Esophagus muscularis mucosa (tissue), 4 donors: ENCODE results near the gene TSSK1B. TPM values are rescaled to one million over a fixed set of nuclear protein-coding genes. Genes with fewer than 3 reads are reported as not detected.

ENCODE experiments used
- DNase-seq: peaks from one replicate; pipeline ENCODE4 v3.0.0-alpha.2; 2017; ENCODE audit errors: extremely low spot score
- H3K27ac ChIP-seq, 4 donors: fragments of 200-600 bp; sonication (generic); replicated peaks in 1 of 4; 1 replicate in 3 of 4; 2 replicates in 1 of 4; pipeline ENCODE4 v1.5.1; 2016 to 2019; ENCODE audit warnings: mild to moderate bottlenecking in 1 of 4
- H3K27me3 ChIP-seq, 4 donors: fragments of 200-600 bp; sonication (generic); one replicate each; pipeline versions ENCODE4 v1.5.1 to v1.6.0; 2016 to 2019
- H3K36me3 ChIP-seq, 4 donors: fragments of 200-600 bp; sonication (generic); one replicate each; pipeline ENCODE4 v1.5.1; 2016 to 2019
- H3K4me1 ChIP-seq, 4 donors: fragments of 200-600 bp; sonication (generic); one replicate each; pipeline ENCODE4 v1.5.1; 2016 to 2019
- H3K4me3 ChIP-seq, 4 donors: fragments of 200-600 bp; sonication (generic); 1 replicate in 2 of 4; 2 replicates in 2 of 4; pipeline ENCODE4 v1.5.1; 2016 to 2019; ENCODE audit warnings: mild to moderate bottlenecking in 4 of 4, moderate library complexity in 1 of 4
- H3K9me3 ChIP-seq, 4 donors: fragments of 200-600 bp; sonication (generic); 1 replicate in 3 of 4; 2 replicates in 1 of 4; pipeline ENCODE4 v1.5.1; 2016 to 2019
- CTCF ChIP-seq, 3 experiments: fragments of 200-600 bp in 2 of 3; fragments of 450-650 bp in 1 of 3; sonication (generic) in 2 of 3; IDR thresholded peaks; one replicate each; pipeline ENCODE4 v1.5.1; 2017 to 2019; ENCODE audit warnings: antibody characterized with exemption in 3 of 3, mild to moderate bottlenecking in 2 of 3, moderate library complexity in 1 of 3
- EP300 ChIP-seq: sonication (generic); formaldehyde crosslinking; IDR thresholded peaks from one replicate; pipeline ENCODE4 v1.6.1; 2017; ENCODE audit warnings: antibody characterized with exemption
- POLR2A ChIP-seq: fragments of 450-650 bp; IDR thresholded peaks from one replicate; pipeline ENCODE4 v1.6.1; 2017; ENCODE audit warnings: antibody characterized with exemption, moderate library complexity, mild to moderate bottlenecking, low read depth
- POLR2AphosphoS5 ChIP-seq, 2 donors: sonication (generic); formaldehyde crosslinking; IDR thresholded peaks; one replicate each; pipeline ENCODE4 v1.6.1; 2017; ENCODE audit warnings: antibody characterized with exemption in 2 of 2
- WGBS: methylation state at CpG from one replicate; pipeline ENCODE4 v1.1.5; 2018; 5-methylcytosine and 5-hydroxymethylcytosine counted together
- intact Hi-C: fragments of 100-400 bp; cut with DNase I; formaldehyde crosslinking; loops from one replicate; pipeline ENCODE4 v1.15.1; 2023
- total RNA-seq, 4 donors: library from RNA; depleted of rRNA; stranded (reverse); fragments of >200 nt; gene quantifications; one replicate each; pipeline versions ENCODE4 v1.1.0 to v1.2.1, GENCODE V29; 2016

TSSK1B gene
- total RNA-seq, 4 donors from 2014 or later: under 0.01 TPM; not detected in 3

GRCh38 chr5:113435575-113435974 lies 786 bp upstream of the TSSK1B start:
- H3K36me3 ChIP-seq: no peaks in the 10 kb centered on the region
- H3K9me3 ChIP-seq: no peaks in the 10 kb centered on the region
- DNase-seq: no peak
- no peaks in the 10 kb centered on the region for H3K27me3 ChIP-seq
- peaks cover 0 to 9% (median 1%) of the 10 kb centered on the region in 4 donors for H3K4me1 ChIP-seq
- no peak for TF ChIP-seq EP300
- no peak for TF ChIP-seq POLR2AphosphoS5 (IDR thresholded peaks at IDR 0.05)
- no peak for TF ChIP-seq CTCF (IDR thresholded peaks at IDR 0.05)
- TF ChIP-seq POLR2A: no peak
- intact Hi-C loops: no loop called here
- 56% methylated on average over 4 of the region's 4 CpGs for WGBS
- no peak overlapping the region for H3K27ac ChIP-seq
- H3K4me3 ChIP-seq: no peak overlapping the region

GRCh38 chr5:113433862-113434612 lies 752 bp downstream of the TSSK1B start:
- no peak for TF ChIP-seq CTCF (IDR thresholded peaks at IDR 0.05)
- no peak for TF ChIP-seq POLR2AphosphoS5 (IDR thresholded peaks at IDR 0.05)
- TF ChIP-seq POLR2A: no peak
- no peak for TF ChIP-seq EP300
- Histone ChIP-seq H3K9me3 (no peaks in the 10 kb centered on the region), H3K27me3 (no peaks in the 10 kb centered on the region), H3K4me3 (no peak overlapping the region), H3K27ac (no peak overlapping the region), H3K4me1 (peaks cover 0 to 9% (median 1%) of the 10 kb centered on the region in 4 donors), H3K36me3 (no peaks in the 10 kb centered on the region)
- intact Hi-C loops: no loop called here
- no peak for DNase-seq
- 98% methylated on average over 32 of the region's 38 CpGs for WGBS

DNA sequence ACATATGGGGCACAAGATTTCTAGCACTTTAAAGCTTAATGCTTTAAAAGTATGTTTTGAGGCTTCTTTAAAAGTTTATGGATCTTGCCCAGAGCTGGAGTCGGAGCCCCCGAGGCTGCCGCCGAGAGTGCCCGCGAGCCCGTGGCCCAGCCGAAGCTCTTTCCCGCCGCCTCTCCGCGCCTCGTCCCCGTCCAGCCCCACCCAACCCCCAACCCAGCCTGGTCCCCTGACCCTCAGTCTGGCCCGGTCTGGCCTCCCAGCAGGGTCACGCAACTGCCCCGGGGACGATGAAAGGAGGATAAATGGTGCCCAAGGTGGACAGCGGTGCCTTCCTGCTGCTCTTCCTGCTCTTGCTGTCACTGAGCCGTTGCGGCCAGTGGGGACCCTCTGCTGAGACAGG lies 1.7 kb downstream of the TSSK1B start:
- no peak for DNase-seq
- H3K36me3 ChIP-seq: no peaks in the 10 kb centered on the region
- no peaks in the 10 kb centered on the region for H3K9me3 ChIP-seq
- TF ChIP-seq CTCF (IDR thresholded peaks at IDR 0.05) (no peak), POLR2AphosphoS5 (IDR thresholded peaks at IDR 0.05) (no peak), EP300 (no peak), POLR2A (no peak)
- intact Hi-C loops: no loop called here
- peaks cover 0 to 9% (median 1%) of the 10 kb centered on the region in 4 donors for H3K4me1 ChIP-seq
- H3K27ac ChIP-seq: no peak overlapping the region
- 95% methylated on average over 21 of the region's 21 CpGs for WGBS
- H3K4me3 ChIP-seq: no peak overlapping the region
- H3K27me3 ChIP-seq: no peaks in the 10 kb centered on the region

GRCh38 chr5:113427871-113428574 lies 6.8 kb downstream of the TSSK1B start:
- Histone ChIP-seq H3K9me3 (no peaks in the 10 kb centered on the region), H3K27ac (no peak overlapping the region), H3K4me1 (no peaks in the 10 kb centered on the region), H3K36me3 (no peaks in the 10 kb centered on the region), H3K4me3 (no peak overlapping the region), H3K27me3 (no peaks in the 10 kb centered on the region)
- TF ChIP-seq CTCF (IDR thresholded peaks at IDR 0.05): no peak
- TF ChIP-seq POLR2AphosphoS5 (IDR thresholded peaks at IDR 0.05): no peak
- TF ChIP-seq EP300: no peak
- TF ChIP-seq POLR2A: no peak
- 73% methylated on average over 3 of the region's 3 CpGs for WGBS
- DNase-seq: no peak
- intact Hi-C loops: no loop called here
